Activated CD4-positive, alpha-beta T cell treated with anti-CD3 and anti-CD28 coated beads, Interleukin-2, amount 10 ng/mL, durations not matched to agents 24 days and 14 days (primary cell): Measurements from ENCODE around the gene PAFAH2. TPM values are rescaled to one million over a fixed set of nuclear protein-coding genes. Genes with fewer than 3 reads are reported as not detected.
"Not testable (repeated sequence)": the region's sequence is repeated elsewhere in the genome, so short reads cannot be mapped to it uniquely, and the experiment has no call there.

Experiments
- DNase-seq: peaks from one replicate; pipeline ENCODE4 v3.0.0; 2022
- H3K27ac Mint-ChIP-seq: one replicate; pipeline ENCODE4 v1.8.0; 2022; ENCODE audit warnings: mild to moderate bottlenecking, mixed read lengths
- H3K27me3 Mint-ChIP-seq: one replicate; pipeline ENCODE4 v1.8.0; 2022; ENCODE audit warnings: mixed read lengths
- H3K36me3 Mint-ChIP-seq: one replicate; pipeline ENCODE4 v1.8.0; 2022; ENCODE audit warnings: low read depth, mild to moderate bottlenecking, mixed read lengths
- H3K4me1 Mint-ChIP-seq: one replicate; pipeline ENCODE4 v1.8.0; 2021; ENCODE audit warnings: mixed read lengths
- H3K4me3 Mint-ChIP-seq: one replicate; pipeline ENCODE4 v1.8.0; 2022; ENCODE audit warnings: mild to moderate bottlenecking, moderate library complexity, mixed read lengths
- H3K9me3 Mint-ChIP-seq: one replicate; pipeline ENCODE4 v1.8.0; 2021; ENCODE audit warnings: mixed read lengths
- intact Hi-C: fragments of 100-400 bp; cut with micrococcal nuclease; formaldehyde crosslinking; loops from one replicate; pipeline ENCODE4 v1.15.1; 2023
- total RNA-seq: library from RNA; stranded (reverse); gene quantifications from 2 replicates; pipeline ENCODE4 v1.2.3, GENCODE V29; 2022

Gene PAFAH2
- total RNA-seq, 1 donor from 2014 or later, result 6.8 TPM

GRCh38 chr1:25992689-25993171 lies 5.1 kb downstream of the PAFAH2 start:
- DNase-seq, result no peak
- Mint-ChIP-seq H3K4me3 (no peak overlapping the region), H3K27me3 (no peaks in the 10 kb centered on the region), H3K36me3 (peaks cover 4% of the 10 kb centered on the region), H3K9me3 (no peaks in the 10 kb centered on the region), H3K27ac (no peak overlapping the region), H3K4me1 (peaks cover 40% of the 10 kb centered on the region)
- intact Hi-C loops, result no loop called here

GRCh38 chr1:25991937-25992688 lies 5.8 kb downstream of the PAFAH2 start:
- H3K27ac Mint-ChIP-seq, result no peak overlapping the region

GRCh38 chr1:25990702-25991395 lies 7.0 kb downstream of the PAFAH2 start:
- intact Hi-C loops, result no loop called here
- DNase-seq, result peak; percentile 82
- Mint-ChIP-seq H3K4me1 (peaks cover 37% of the 10 kb centered on the region), H3K27ac (peak overlapping the region; percentile 80), H3K9me3 (no peaks in the 10 kb centered on the region), H3K27me3 (no peaks in the 10 kb centered on the region), H3K36me3 (peaks cover 12% of the 10 kb centered on the region), H3K4me3 (peak overlapping the region; percentile 78)

More at GRCh38 chr1:25991937-25992688, 5.8 kb downstream of the PAFAH2 start:
- DNase-seq, result no peak
- Mint-ChIP-seq H3K4me3 (no peak overlapping the region), H3K9me3 (no peaks in the 10 kb centered on the region), H3K36me3 (peaks cover 8% of the 10 kb centered on the region), H3K27me3 (no peaks in the 10 kb centered on the region), H3K4me1 (peaks cover 39% of the 10 kb centered on the region)
- intact Hi-C loops, result no loop called here

- H3K27me3 Mint-ChIP-seq, result no peaks in the 10 kb centered on the region
- H3K4me1 Mint-ChIP-seq, result peaks cover 41% of the 10 kb centered on the region
- H3K4me3 Mint-ChIP-seq, result peak overlapping the region; percentile 78
- H3K9me3 Mint-ChIP-seq, result no peaks in the 10 kb centered on the region
- no peak for DNase-seq
- intact Hi-C loops, result no loop called here
- peaks cover 17% of the 10 kb centered on the region for H3K36me3 Mint-ChIP-seq
- H3K27ac Mint-ChIP-seq, result peak overlapping the region; percentile 80
Measured at GRCh38 chr1:25990251-25990650, 7.6 kb downstream of the PAFAH2 start.

GRCh38 chr1:25989440-25990234 lies 8.2 kb downstream of the PAFAH2 start:
- H3K27ac Mint-ChIP-seq, result peak overlapping the region; percentile 80
- intact Hi-C loops, result no loop called here
- peaks cover 41% of the 10 kb centered on the region for H3K4me1 Mint-ChIP-seq

GRCh38 chr1:25987951-25988350 lies 9.9 kb downstream of the PAFAH2 start:
- intact Hi-C loops, result no loop called here
- H3K4me1 Mint-ChIP-seq, result peaks cover 35% of the 10 kb centered on the region
- no peaks in the 10 kb centered on the region for H3K27me3 Mint-ChIP-seq
- H3K27ac Mint-ChIP-seq, result no peak overlapping the region
- no peaks in the 10 kb centered on the region for H3K9me3 Mint-ChIP-seq
- no peak overlapping the region for H3K4me3 Mint-ChIP-seq
- peaks cover 31% of the 10 kb centered on the region for H3K36me3 Mint-ChIP-seq
- DNase-seq, result no peak

More at GRCh38 chr1:25989440-25990234, 8.2 kb downstream of the PAFAH2 start:
- H3K4me3 Mint-ChIP-seq, result peak overlapping the region; percentile 78
- no peaks in the 10 kb centered on the region for H3K9me3 Mint-ChIP-seq
- peaks cover 17% of the 10 kb centered on the region for H3K36me3 Mint-ChIP-seq
- no peak for DNase-seq
- no peaks in the 10 kb centered on the region for H3K27me3 Mint-ChIP-seq

- H3K27me3 Mint-ChIP-seq, H3K4me3 Mint-ChIP-seq, H3K27ac Mint-ChIP-seq, intact Hi-C loops, DNase-seq, H3K9me3 Mint-ChIP-seq: not testable (repeated sequence)
- H3K36me3 Mint-ChIP-seq, result peaks cover 42% of the 10 kb centered on the region
- peaks cover 29% of the 10 kb centered on the region for H3K4me1 Mint-ChIP-seq
Measured at GRCh38 chr1:25986773-25987172, 11.1 kb downstream of the PAFAH2 start.

GRCh38 chr1:25985670-25986069 lies 12.2 kb downstream of the PAFAH2 start:
- Mint-ChIP-seq H3K4me1 (peaks cover 25% of the 10 kb centered on the region), H3K27me3 (no peaks in the 10 kb centered on the region), H3K36me3 (peaks cover 46% of the 10 kb centered on the region), H3K27ac (no peak overlapping the region), H3K4me3 (no peak overlapping the region), H3K9me3 (no peaks in the 10 kb centered on the region)
- intact Hi-C loops, result no loop called here
- DNase-seq, result no peak

GRCh38 chr1:25985171-25985570 lies 12.7 kb downstream of the PAFAH2 start:
- H3K4me1 Mint-ChIP-seq, result peaks cover 22% of the 10 kb centered on the region
- DNase-seq, result no peak
- H3K36me3 Mint-ChIP-seq, result peaks cover 46% of the 10 kb centered on the region
- no peak overlapping the region for H3K27ac Mint-ChIP-seq
- intact Hi-C loops, result no loop called here
- H3K9me3 Mint-ChIP-seq, result no peaks in the 10 kb centered on the region
- no peak overlapping the region for H3K4me3 Mint-ChIP-seq
- no peaks in the 10 kb centered on the region for H3K27me3 Mint-ChIP-seq

GRCh38 chr1:25979210-25979609 lies 18.7 kb downstream of the PAFAH2 start:
- H3K9me3 Mint-ChIP-seq, result no peaks in the 10 kb centered on the region
- intact Hi-C loops, result no loop called here
- H3K27me3 Mint-ChIP-seq, result no peaks in the 10 kb centered on the region
- DNase-seq, result no peak
- peaks cover 4% of the 10 kb centered on the region for H3K4me1 Mint-ChIP-seq
- H3K36me3 Mint-ChIP-seq, result peaks cover 51% of the 10 kb centered on the region
- no peak overlapping the region for H3K4me3 Mint-ChIP-seq
- no peak overlapping the region for H3K27ac Mint-ChIP-seq

- Mint-ChIP-seq H3K36me3 (peaks cover 50% of the 10 kb centered on the region), H3K9me3 (no peaks in the 10 kb centered on the region), H3K4me1 (peaks cover 6% of the 10 kb centered on the region), H3K27ac (no peak overlapping the region), H3K27me3 (no peaks in the 10 kb centered on the region), H3K4me3 (no peak overlapping the region)
- intact Hi-C loops, result no loop called here
- no peak for DNase-seq
Measured at GRCh38 chr1:25978403-25978802, 19.5 kb downstream of the PAFAH2 start.

- no peak overlapping the region for H3K4me3 Mint-ChIP-seq
- intact Hi-C loops, result no loop called here
- H3K4me1 Mint-ChIP-seq, result peaks cover 6% of the 10 kb centered on the region
- H3K9me3 Mint-ChIP-seq, result no peaks in the 10 kb centered on the region
- peak overlapping the region; percentile 37 for H3K27ac Mint-ChIP-seq
- H3K36me3 Mint-ChIP-seq, result peaks cover 49% of the 10 kb centered on the region
- H3K27me3 Mint-ChIP-seq, result no peaks in the 10 kb centered on the region
- DNase-seq, result no peak
Measured at GRCh38 chr1:25977801-25978200, 20.1 kb downstream of the PAFAH2 start.

- intact Hi-C loops, result no loop called here
- Mint-ChIP-seq H3K4me1 (peaks cover 26% of the 10 kb centered on the region), H3K36me3 (peaks cover 48% of the 10 kb centered on the region), H3K4me3 (no peak overlapping the region), H3K27me3 (no peaks in the 10 kb centered on the region), H3K9me3 (no peaks in the 10 kb centered on the region), H3K27ac (no peak overlapping the region)
- no peak for DNase-seq
Measured at GRCh38 chr1:25973610-25974321, 24.1 kb downstream of the PAFAH2 start.
